Stomach (tissue), 9 donors: Measurements from ENCODE around the gene TNIP3. TPM values are rescaled to one million over a fixed set of nuclear protein-coding genes. Genes with fewer than 3 reads are reported as not detected.
A peak's percentile ranks its signal among the peaks of the same experiment; 100 is the strongest.

Source experiments
- DNase-seq, 2 donors: peaks; one replicate each; pipeline versions ENCODE4 v3.0.0 to v3.0.0-alpha.2; 2013 to 2019
- H3K27ac ChIP-seq, 5 donors: fragments of 200-600 bp in 4 of 5; sonication (generic) in 4 of 5; one replicate each; pipeline ENCODE4 v1.5.1; 2013 to 2019; ENCODE audit warnings: mild to moderate bottlenecking in 1 of 5, moderate library complexity in 1 of 5
- H3K27me3 ChIP-seq, 3 donors: fragments of 200-600 bp; sonication (generic); one replicate each; pipeline ENCODE4 v1.5.1; 2017 to 2019; ENCODE audit warnings: mixed run types in 1 of 3
- H3K36me3 ChIP-seq, 4 donors: fragments of 200-600 bp; sonication (generic); 1 replicate in 3 of 4; 2 replicates in 1 of 4; pipeline ENCODE4 v1.5.1; 2016 to 2019
- H3K4me1 ChIP-seq, 4 donors: fragments of 200-600 bp; sonication (generic); one replicate each; pipeline ENCODE4 v1.5.1; 2016 to 2019
- H3K4me3 ChIP-seq, 4 donors: fragments of 200-600 bp; sonication (generic) in 3 of 4; one replicate each; pipeline ENCODE4 v1.5.1; 2016 to 2019; ENCODE audit warnings: mild to moderate bottlenecking in 1 of 4
- H3K9me3 ChIP-seq, 4 donors: fragments of 200-600 bp; sonication (generic); one replicate each; pipeline ENCODE4 v1.5.1; 2016 to 2019
- EP300 ChIP-seq: sonication (generic); formaldehyde crosslinking; IDR thresholded peaks from one replicate; pipeline ENCODE4 v1.6.1; 2017; ENCODE audit warnings: antibody characterized with exemption
- POLR2A ChIP-seq, 4 donors: fragments of 450-650 bp; IDR thresholded peaks; one replicate each; pipeline ENCODE4 v1.6.1; 2016; ENCODE audit warnings: antibody characterized with exemption in 4 of 4, control low read depth in 2 of 4, mild to moderate bottlenecking in 1 of 4, moderate library complexity in 1 of 4
- POLR2AphosphoS5 ChIP-seq, 3 donors: sonication (generic); formaldehyde crosslinking; IDR thresholded peaks; one replicate each; pipeline ENCODE4 v1.6.1; 2016; ENCODE audit warnings: antibody characterized with exemption in 3 of 3
- WGBS, 5 donors: extraction: QIAGEN DNeasy Blood & Tissue Kit in 3 of 5; methylation state at CpG; one replicate each; pipeline versions ENCODE4 v1.1.5 to v1.1.7; 2013 to 2018; 5-methylcytosine and 5-hydroxymethylcytosine counted together
- intact Hi-C: fragments of 100-400 bp; cut with DNase I; formaldehyde crosslinking; loops from one replicate; pipeline ENCODE4 v1.15.1; 2023; ENCODE audit warnings: low total_unique reads
- polyA plus RNA-seq, 3 donors: library from polyadenylated mRNA; stranded (reverse); fragments of 200-250 nt; gene quantifications; one replicate each; pipeline ENCODE4 v1.2.3, GENCODE V29; 2013
- total RNA-seq, 5 donors: library from RNA; depleted of rRNA; stranded (reverse); fragments of >200 nt; gene quantifications; one replicate each; pipeline versions ENCODE4 v1.1.0 to v1.2.3, GENCODE V29; 2014 to 2016
- TF ChIP-seq, protein P1 (sequence below), 7 experiments: fragments of 450-650 bp in 4 of 7; fragments of 200-600 bp in 3 of 7; sonication (generic) in 3 of 7; IDR thresholded peaks; one replicate each; pipeline ENCODE4 v1.5.1; 2016 to 2019; ENCODE audit warnings: antibody characterized with exemption in 7 of 7, control low read depth in 2 of 7, mild to moderate bottlenecking in 1 of 7
- donor health status: healthy with polysubstance abuse.
- donor health status: Bipolar disorder and iron deficiency.
- donor health status: healthy.

TNIP3 gene
- total and polyA plus RNA-seq, 8 donors = 0.12 to 5.1 (median 0.74) TPM; not detected in 2

DNA sequence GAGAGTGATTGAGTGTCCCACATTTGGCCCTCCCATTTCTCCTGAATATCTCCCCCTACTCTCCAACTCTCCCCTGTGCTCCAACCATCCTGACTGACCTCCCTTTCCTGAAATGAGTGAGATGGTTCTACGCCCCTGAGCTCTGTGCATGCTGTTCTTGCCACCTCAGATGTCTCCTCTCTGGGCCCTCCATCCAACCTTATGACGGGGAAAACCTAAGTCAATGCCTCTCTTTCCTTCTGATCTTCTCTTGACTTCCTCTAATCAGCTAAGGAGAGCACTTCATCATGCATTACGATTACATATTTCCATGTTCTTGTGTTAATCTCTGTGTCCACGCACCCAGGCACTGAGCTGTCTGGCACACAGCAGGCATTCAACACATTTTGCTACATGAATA is 1.1 kb upstream of the TNIP3 start:
- Histone ChIP-seq H3K27me3 (no peaks in the 10 kb centered on the region), H3K36me3 (no peaks in the 10 kb centered on the region), H3K4me3 (no peak overlapping the region), H3K4me1 (no peaks in the 10 kb centered on the region), H3K27ac (no peak overlapping the region), H3K9me3 (no peaks in the 10 kb centered on the region)
- intact Hi-C loops = no loop called here
- no peak for DNase-seq
- no peak for TF ChIP-seq EP300
- TF ChIP-seq, protein P1, sequence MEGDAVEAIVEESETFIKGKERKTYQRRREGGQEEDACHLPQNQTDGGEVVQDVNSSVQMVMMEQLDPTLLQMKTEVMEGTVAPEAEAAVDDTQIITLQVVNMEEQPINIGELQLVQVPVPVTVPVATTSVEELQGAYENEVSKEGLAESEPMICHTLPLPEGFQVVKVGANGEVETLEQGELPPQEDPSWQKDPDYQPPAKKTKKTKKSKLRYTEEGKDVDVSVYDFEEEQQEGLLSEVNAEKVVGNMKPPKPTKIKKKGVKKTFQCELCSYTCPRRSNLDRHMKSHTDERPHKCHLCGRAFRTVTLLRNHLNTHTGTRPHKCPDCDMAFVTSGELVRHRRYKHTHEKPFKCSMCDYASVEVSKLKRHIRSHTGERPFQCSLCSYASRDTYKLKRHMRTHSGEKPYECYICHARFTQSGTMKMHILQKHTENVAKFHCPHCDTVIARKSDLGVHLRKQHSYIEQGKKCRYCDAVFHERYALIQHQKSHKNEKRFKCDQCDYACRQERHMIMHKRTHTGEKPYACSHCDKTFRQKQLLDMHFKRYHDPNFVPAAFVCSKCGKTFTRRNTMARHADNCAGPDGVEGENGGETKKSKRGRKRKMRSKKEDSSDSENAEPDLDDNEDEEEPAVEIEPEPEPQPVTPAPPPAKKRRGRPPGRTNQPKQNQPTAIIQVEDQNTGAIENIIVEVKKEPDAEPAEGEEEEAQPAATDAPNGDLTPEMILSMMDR (IDR thresholded peaks at IDR 0.05) = no peak
- TF ChIP-seq POLR2AphosphoS5 (IDR thresholded peaks at IDR 0.05) = no peak
- no peak for TF ChIP-seq POLR2A (IDR thresholded peaks at IDR 0.05)
- 89 to 90% (median 90%) methylated on average over 4 of the region's 4 CpGs for WGBS, 5 donors

DNA sequence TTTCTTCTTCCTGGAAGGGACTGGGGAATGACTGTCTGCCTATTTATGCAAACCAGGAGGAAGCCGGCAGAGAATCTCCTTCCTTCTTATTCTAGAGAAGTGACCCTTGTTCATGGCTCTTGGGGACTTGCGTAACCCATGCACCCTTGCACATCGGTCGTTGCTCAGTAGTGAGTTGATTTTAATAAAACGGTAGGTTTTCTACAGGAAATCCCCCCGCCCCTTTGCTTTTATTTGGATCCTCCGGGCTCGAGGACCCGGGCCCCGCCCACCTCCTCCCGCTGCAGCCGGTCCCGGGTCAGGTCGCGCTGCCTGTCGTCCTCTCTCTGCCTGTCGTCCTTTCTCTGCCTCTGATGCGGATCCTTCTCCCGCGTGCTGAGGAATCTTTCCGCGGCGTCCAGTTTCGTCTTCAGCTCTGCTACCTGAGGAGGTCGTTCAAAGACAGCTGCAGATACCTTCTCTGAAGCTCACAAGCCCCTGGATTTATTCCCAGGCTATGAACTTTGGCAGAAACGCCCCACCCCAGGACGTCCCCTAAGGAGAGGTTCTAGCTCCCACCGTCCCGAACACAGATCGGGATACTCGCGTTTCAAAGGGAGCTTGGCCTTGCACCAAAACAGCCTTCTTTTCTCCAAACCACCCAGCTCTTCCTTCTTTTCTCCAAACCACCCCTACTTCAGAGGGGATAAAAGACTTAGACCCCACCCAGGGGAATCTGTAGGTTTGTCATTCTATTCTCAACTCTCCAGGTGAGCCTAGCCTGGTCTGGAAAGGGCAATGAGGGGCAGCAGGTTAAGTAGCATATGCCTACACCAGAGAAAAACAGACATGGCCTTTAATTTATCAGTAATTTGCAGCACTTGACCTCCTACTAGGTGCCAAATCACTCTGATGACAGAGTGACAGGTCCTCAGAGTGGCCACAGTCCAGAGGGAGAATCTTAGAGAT is 7.0 kb downstream of the TNIP3 start:
- DNase-seq = peak in 1 of 2 donors; percentile 45
- Histone ChIP-seq H3K27me3 (peaks cover 0 to 13% (median 6%) of the 10 kb centered on the region in 3 donors), H3K27ac (no peak overlapping the region), H3K9me3 (no peaks in the 10 kb centered on the region), H3K36me3 (no peaks in the 10 kb centered on the region), H3K4me3 (peak overlapping the region; percentile 29 to 47 (median 42)), H3K4me1 (peaks cover 0 to 25% (median 10%) of the 10 kb centered on the region in 4 donors)
- intact Hi-C loops = no loop called here
- WGBS, 5 donors = 2 to 15% (median 5%) methylated on average over 32 of the region's 32 CpGs
- no peak for TF ChIP-seq POLR2AphosphoS5 (IDR thresholded peaks at IDR 0.05)
- TF ChIP-seq, protein P1 (IDR thresholded peaks at IDR 0.05) = no peak
- TF ChIP-seq POLR2A (IDR thresholded peaks at IDR 0.05) = no peak
- TF ChIP-seq EP300 = no peak

DNA sequence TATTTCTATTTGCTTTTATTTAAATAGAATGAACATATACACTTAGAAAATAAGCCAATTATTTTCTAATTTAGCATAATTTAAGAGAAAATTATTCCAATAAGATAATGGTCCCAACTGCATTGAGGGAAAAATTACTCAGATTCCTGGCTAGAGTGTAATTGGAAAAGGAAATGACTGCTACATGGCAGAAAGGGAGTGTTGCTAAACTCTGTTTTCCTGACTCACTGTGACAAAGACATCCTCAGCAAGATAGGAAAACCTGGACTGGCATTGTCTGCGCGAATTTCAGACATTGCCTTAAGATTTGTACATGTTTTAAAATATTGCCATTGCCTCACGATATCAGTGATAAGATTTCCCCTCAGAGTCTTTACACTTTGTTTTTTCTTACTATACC is 8.2 kb downstream of the TNIP3 start:
- H3K27ac ChIP-seq = no peak overlapping the region
- WGBS, 5 donors = 61 to 71% (median 68%) methylated on average over 3 of the region's 3 CpGs
- TF ChIP-seq, protein P1 (IDR thresholded peaks at IDR 0.05) = no peak
- TF ChIP-seq POLR2A (IDR thresholded peaks at IDR 0.05) (no peak), EP300 (no peak), POLR2AphosphoS5 (IDR thresholded peaks at IDR 0.05) (no peak)

DNA sequence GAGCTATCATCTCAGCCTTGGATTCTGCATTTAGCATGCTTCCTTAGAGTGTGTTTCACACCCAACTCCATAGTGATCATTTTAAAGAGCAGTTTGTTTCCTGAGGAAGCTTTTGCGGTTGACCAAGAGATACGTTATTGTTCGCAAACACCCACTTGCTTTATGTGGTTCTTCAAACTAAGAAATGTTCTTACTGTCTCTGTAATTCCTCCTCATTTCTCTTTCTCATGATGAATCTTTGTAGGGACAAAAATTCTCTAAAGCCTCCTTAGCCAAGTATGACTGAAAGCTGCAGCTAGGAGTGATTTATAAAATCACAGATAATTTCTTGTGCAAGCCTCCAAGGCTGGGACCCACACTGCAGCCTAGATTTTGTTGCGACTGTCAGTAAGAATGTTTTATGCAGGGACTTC is 10.0 kb downstream of the TNIP3 start:
- Histone ChIP-seq H3K27ac (peak overlapping the region in 1 of 5 donors; percentile 28), H3K9me3 (no peaks in the 10 kb centered on the region), H3K4me1 (peaks cover 0 to 25% (median 10%) of the 10 kb centered on the region in 4 donors), H3K4me3 (no peak overlapping the region), H3K27me3 (peaks cover 0 to 13% (median 6%) of the 10 kb centered on the region in 3 donors), H3K36me3 (no peaks in the 10 kb centered on the region)
- no peak for TF ChIP-seq EP300
- DNase-seq = peak in 1 of 2 donors; percentile 40
- intact Hi-C loops = no loop called here
- 59 to 80% (median 71%) methylated on average over 4 of the region's 4 CpGs for WGBS, 5 donors

More for the DNA sequence above, 8.2 kb downstream of the TNIP3 start:
- H3K27me3 ChIP-seq = peaks cover 0 to 13% (median 6%) of the 10 kb centered on the region in 3 donors
- intact Hi-C loops = no loop called here
- peak in 1 of 2 donors; percentile 18 for DNase-seq
- no peak overlapping the region for H3K4me3 ChIP-seq
- peaks cover 0 to 25% (median 10%) of the 10 kb centered on the region in 4 donors for H3K4me1 ChIP-seq
- H3K36me3 ChIP-seq = no peaks in the 10 kb centered on the region
- no peaks in the 10 kb centered on the region for H3K9me3 ChIP-seq
